ENCODE measurements around the gene ELK4. TPM values are rescaled to one million over a fixed set of nuclear protein-coding genes. Genes with fewer than 3 reads are reported as not detected.

The ELK4 gene
- total RNA-seq, 1 experiment from 2014 or later, result 31.2 TPM

GRCh38 chr1:205593967-205594366 lies 37.8 kb downstream of the ELK4 start:
- no peaks in the 10 kb centered on the region for H3K79me2 ChIP-seq (ENCODE audit: insufficient read depth, low read length)
- peaks cover 4 to 12% (median 5%) of the 10 kb centered on the region in 3 experiments; a peak in 5 of 7 replicates for H3K36me3 Mint-ChIP-seq (ENCODE audit: insufficient read depth in 1 of 3, low read depth in 3 of 3)
- no peak overlapping the region for H2BK120ac ChIP-seq (ENCODE audit: low read depth, low read length, poor library complexity, severe bottlenecking)
- H3K9me3 ChIP-seq (ENCODE audit: control insufficient read depth, low read depth, low read length), result no peaks in the 10 kb centered on the region
- no peak overlapping the region for H3K18ac ChIP-seq (ENCODE audit: insufficient read length, low read depth, low read length)
- no peaks in the 10 kb centered on the region; the same call in 1 of the 2 replicates for H3K27me3 ChIP-seq (ENCODE audit: insufficient read depth, low read length)
- H4K8ac ChIP-seq (replicated peaks; ENCODE audit: insufficient read length, low read depth, low read length), result no peak overlapping the region
- no peak overlapping the region for H3K4me2 ChIP-seq (ENCODE audit: insufficient read depth, insufficient read length, low read length)
- H2BK12ac ChIP-seq (ENCODE audit: insufficient read length, low read depth, low read length), result no peak overlapping the region
- H3K4me3 Mint-ChIP-seq, result no peak overlapping the region
- no peak overlapping the region for H2AK5ac ChIP-seq (ENCODE audit: insufficient read length, low read length)
- TF ChIP-seq CTCF (conservative IDR thresholded peaks at IDR 0.05), result no peak
- no peak overlapping the region for H3K9ac ChIP-seq (ENCODE audit: extremely low read depth, insufficient read length, low read length)
- no peak overlapping the region for H3K4ac ChIP-seq (ENCODE audit: low read depth, low read length)
- no peaks in the 10 kb centered on the region; a peak in 1 of 5 replicates for H3K9me3 Mint-ChIP-seq
- no peak overlapping the region for H4K91ac ChIP-seq (ENCODE audit: insufficient read length, low read depth, low read length)
- no peak overlapping the region for H3K27ac Mint-ChIP-seq
- no peak overlapping the region for H2BK20ac ChIP-seq (ENCODE audit: low read depth, low read length, poor library complexity, severe bottlenecking)
- no peak overlapping the region for H4K5ac ChIP-seq (ENCODE audit: insufficient read length, low read depth, low read length)
- H4K20me1 ChIP-seq (ENCODE audit: control insufficient read depth, insufficient read depth, insufficient read length), result no peaks in the 10 kb centered on the region
- no peaks in the 10 kb centered on the region for H3K79me1 ChIP-seq (ENCODE audit: insufficient read depth, low read depth, low read length, poor library complexity, severe bottlenecking)
- H3K4me1 Mint-ChIP-seq, result peaks cover 6 to 8% of the 10 kb centered on the region in 2 experiments; a peak in 3 of 4 replicates
- no peaks in the 10 kb centered on the region for H3K23me2 ChIP-seq (ENCODE audit: insufficient read length, low read depth, low read length, poor library complexity, severe bottlenecking)
- DNase-seq, result no peak
- H3K14ac ChIP-seq (ENCODE audit: insufficient read depth, low read length), result no peak overlapping the region
- no peak overlapping the region for H2BK15ac ChIP-seq (ENCODE audit: low read depth, low read length)
- no peak overlapping the region for H3T11ph ChIP-seq (ENCODE audit: low read length)
- no peak overlapping the region for H3K23ac ChIP-seq (ENCODE audit: insufficient read length, low read depth, low read length)
- no CpG with 5 or more reads among the region's 6 CpGs for WGBS (ENCODE audit: extremely low coverage, insufficient read length, low lambda C conversion rate)
- H3K56ac ChIP-seq (ENCODE audit: insufficient read length, low read depth, low read length), result no peak overlapping the region
- H2BK5ac ChIP-seq (ENCODE audit: insufficient read length, low read length), result no peak overlapping the region
- H2AFZ ChIP-seq (ENCODE audit: low read length), result no peak overlapping the region
- peaks cover 9% of the 10 kb centered on the region for H3K27me3 Mint-ChIP-seq (ENCODE audit: low read depth)
- H3K4me1 ChIP-seq (ENCODE audit: insufficient read depth, low read length), result no peaks in the 10 kb centered on the region
- no peak overlapping the region for H3K27ac ChIP-seq (ENCODE audit: insufficient read length, low read depth, low read length)
